Measurements from ENCODE around the gene MFSD2A.

GRCh38 chr1:39933956-39934941 lies 20.7 kb upstream of the MFSD2A start:
- TF ChIP-seq CTCF (conservative IDR thresholded peaks at IDR 0.05; ENCODE audit: low read length) (no peak), EZH2phosphoT487 (IDR thresholded peaks at IDR 0.05; ENCODE audit: borderline replicate concordance) (no peak)

Measured in Loucy (cell line).